ENCODE data around the gene TSPAN11.

TSPAN11 gene

GRCh38 chr12:30999723-31000122 lies 73.2 kb downstream of the TSPAN11 start:
- H3K4me3 ChIP-seq (ENCODE audit: low read depth, low read length): no peak overlapping the region
- no peak for TF ChIP-seq CTCF (conservative IDR thresholded peaks at IDR 0.05; ENCODE audit: low read depth, low read length)
- DNase-seq (ENCODE audit: low read depth): no peak

DNA sequence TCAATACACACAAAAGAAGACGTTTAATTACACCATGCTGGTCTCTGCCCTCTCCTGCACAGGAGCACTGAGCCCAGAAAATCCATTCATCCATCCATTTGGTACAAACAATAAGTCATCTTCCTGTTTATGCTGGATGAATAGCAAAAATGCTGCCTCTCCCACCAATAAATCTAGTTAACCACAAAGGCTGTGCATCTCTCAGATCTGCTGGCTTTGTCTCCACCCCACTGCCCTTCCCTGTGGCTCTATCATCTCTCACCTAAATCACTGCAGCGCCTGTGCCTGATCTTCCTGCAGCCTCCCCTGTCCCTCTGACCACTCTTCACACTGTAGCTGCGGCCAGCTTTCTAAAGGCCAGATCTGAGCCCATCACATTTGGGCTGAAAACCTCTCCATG lies 74.2 kb downstream of the TSPAN11 start:
- no peak for TF ChIP-seq CTCF (conservative IDR thresholded peaks at IDR 0.05; ENCODE audit: low read depth, low read length)
- peak; percentile 16 for DNase-seq (ENCODE audit: low read depth)
- no peak overlapping the region for H3K4me3 ChIP-seq (ENCODE audit: low read depth, low read length)

GRCh38 chr12:31001581-31002360 lies 75.2 kb downstream of the TSPAN11 start:
- no peak for TF ChIP-seq CTCF (conservative IDR thresholded peaks at IDR 0.05; ENCODE audit: low read depth, low read length)
- DNase-seq (ENCODE audit: low read depth): no peak
- no peak overlapping the region for H3K4me3 ChIP-seq (ENCODE audit: low read depth, low read length)

- no peak overlapping the region for H3K4me3 ChIP-seq (ENCODE audit: low read depth, low read length)
Measured at GRCh38 chr12:31002361-31002725, 75.8 kb downstream of the TSPAN11 start.

DNA sequence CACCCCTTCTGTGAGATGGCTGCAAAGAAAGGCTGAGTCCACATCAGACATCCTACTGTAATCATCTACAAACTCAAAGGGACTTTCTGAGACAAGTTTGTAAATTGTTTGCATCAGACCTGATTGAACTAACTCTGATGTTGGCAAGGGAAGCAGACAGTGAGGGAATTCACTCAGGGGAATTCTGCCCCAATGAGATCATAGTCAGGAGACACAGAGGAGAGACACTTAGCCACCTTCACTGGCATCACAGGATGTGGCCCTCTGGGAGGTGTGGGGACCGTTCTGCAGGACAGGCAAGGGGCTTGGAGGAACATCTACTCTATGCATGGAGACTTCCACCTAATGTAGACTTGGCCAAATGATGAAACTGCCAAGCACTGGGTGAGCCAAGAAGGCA lies 76.5 kb downstream of the TSPAN11 start:
- H3K4me3 ChIP-seq (ENCODE audit: low read depth, low read length): no peak overlapping the region
- DNase-seq (ENCODE audit: low read depth): peak; percentile 30
- TF ChIP-seq CTCF (conservative IDR thresholded peaks at IDR 0.05; ENCODE audit: low read depth, low read length): no peak

More at GRCh38 chr12:31002361-31002725, 75.8 kb downstream of the TSPAN11 start:
- TF ChIP-seq CTCF (conservative IDR thresholded peaks at IDR 0.05; ENCODE audit: low read depth, low read length): no peak
- no peak for DNase-seq (ENCODE audit: low read depth)

GRCh38 chr12:31003861-31004640 lies 77.5 kb downstream of the TSPAN11 start:
- H3K4me3 ChIP-seq (ENCODE audit: low read depth, low read length): no peak overlapping the region
- DNase-seq (ENCODE audit: low read depth): no peak
- TF ChIP-seq CTCF (conservative IDR thresholded peaks at IDR 0.05; ENCODE audit: low read depth, low read length): no peak

Data from choroid plexus epithelial cell (primary cell).